Gastrocnemius medialis (tissue), 4 donors: Measurements from ENCODE around the gene MAML1.

Experiments
- POLR2A ChIP-seq, 2 donors: fragments of 450-650 bp; IDR thresholded peaks; one replicate each; pipeline ENCODE4 v1.6.1; 2017; ENCODE audit warnings: antibody characterized with exemption in 2 of 2, mild to moderate bottlenecking in 2 of 2, moderate library complexity in 2 of 2
- TF ChIP-seq, protein P1 (sequence below), 5 experiments: fragments of 450-650 bp in 3 of 5; fragments of 200-600 bp in 2 of 5; sonication (generic) in 2 of 5; IDR thresholded peaks in 4 of 5; conservative IDR thresholded peaks in 1 of 5; 1 replicate in 4 of 5; 2 replicates in 1 of 5; pipeline ENCODE4 v1.5.1; 2016 to 2019; ENCODE audit warnings: antibody characterized with exemption in 5 of 5, mild to moderate bottlenecking in 3 of 5, moderate library complexity in 3 of 5

GRCh38 chr5:179821298-179822058 lies 88.9 kb downstream of the MAML1 start:
- TF ChIP-seq, protein P1, sequence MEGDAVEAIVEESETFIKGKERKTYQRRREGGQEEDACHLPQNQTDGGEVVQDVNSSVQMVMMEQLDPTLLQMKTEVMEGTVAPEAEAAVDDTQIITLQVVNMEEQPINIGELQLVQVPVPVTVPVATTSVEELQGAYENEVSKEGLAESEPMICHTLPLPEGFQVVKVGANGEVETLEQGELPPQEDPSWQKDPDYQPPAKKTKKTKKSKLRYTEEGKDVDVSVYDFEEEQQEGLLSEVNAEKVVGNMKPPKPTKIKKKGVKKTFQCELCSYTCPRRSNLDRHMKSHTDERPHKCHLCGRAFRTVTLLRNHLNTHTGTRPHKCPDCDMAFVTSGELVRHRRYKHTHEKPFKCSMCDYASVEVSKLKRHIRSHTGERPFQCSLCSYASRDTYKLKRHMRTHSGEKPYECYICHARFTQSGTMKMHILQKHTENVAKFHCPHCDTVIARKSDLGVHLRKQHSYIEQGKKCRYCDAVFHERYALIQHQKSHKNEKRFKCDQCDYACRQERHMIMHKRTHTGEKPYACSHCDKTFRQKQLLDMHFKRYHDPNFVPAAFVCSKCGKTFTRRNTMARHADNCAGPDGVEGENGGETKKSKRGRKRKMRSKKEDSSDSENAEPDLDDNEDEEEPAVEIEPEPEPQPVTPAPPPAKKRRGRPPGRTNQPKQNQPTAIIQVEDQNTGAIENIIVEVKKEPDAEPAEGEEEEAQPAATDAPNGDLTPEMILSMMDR (IDR thresholded peaks at IDR 0.05 in 4 of 5, conservative IDR thresholded peaks at IDR 0.05 in 1 of 5), result peak in 2 of 5 experiments; percentile 8 to 13
- peak; percentile 77 to 90 for TF ChIP-seq POLR2A (IDR thresholded peaks at IDR 0.05)
